Glomerular visceral epithelial cell (primary cell): Measurements from ENCODE around the gene ASAP2.

Source experiments
- DNase-seq: peaks from one replicate; pipeline ENCODE4 v3.0.0-alpha.2; 2016; ENCODE audit errors: extremely low spot score

The ASAP2 gene

GRCh38 chr2:9428965-9429577, 222.5 kb downstream of the ASAP2 start:
- DNase-seq = no peak

- no peak for DNase-seq
These were observed 224.0 kb downstream of the ASAP2 start for GRCh38 chr2:9430316-9431293.

GRCh38 chr2:9434489-9434888, 227.9 kb downstream of the ASAP2 start:
- no peak for DNase-seq

GRCh38 chr2:9439536-9439935, 232.9 kb downstream of the ASAP2 start:
- no peak for DNase-seq

- no peak for DNase-seq
These were observed 233.6 kb downstream of the ASAP2 start for GRCh38 chr2:9440058-9440727.

GRCh38 chr2:9441556-9441955, 234.9 kb downstream of the ASAP2 start:
- DNase-seq = no peak

- DNase-seq = no peak
These were observed 236.9 kb downstream of the ASAP2 start for GRCh38 chr2:9443526-9443925.

- no peak for DNase-seq
These were observed 238.5 kb downstream of the ASAP2 start for GRCh38 chr2:9445089-9445488.

GRCh38 chr2:9451231-9451630, 244.6 kb downstream of the ASAP2 start:
- no peak for DNase-seq
